CD4-positive, alpha-beta T cell (primary cell): ENCODE data around the gene SHTN1. TPM values are rescaled to one million over a fixed set of nuclear protein-coding genes. Genes with fewer than 3 reads are reported as not detected.

Experiments used
- ATAC-seq: fragments of 200-7000 bp; cut with Tn5 transposase; one replicate; pipeline ENCODE4 v1.10.0; 2022; ENCODE audit warnings: mild to moderate bottlenecking; ENCODE audit not compliant: poor library complexity
- CTCF ChIA-PET: fragments of 350-600 bp; sonication (Branson Sonifier 250); formaldehyde crosslinking; loops from one replicate; lab custom pipeline; 2021; ENCODE audit warnings: antibody characterized with exemption, inconsistent platforms; lab: Charles Lee
- POLR2A ChIA-PET: fragments of 350-600 bp; sonication (Branson Sonifier 250); formaldehyde crosslinking; loops from one replicate; lab custom pipeline; 2021; ENCODE audit warnings: antibody characterized with exemption, inconsistent platforms; lab: Charles Lee
- DNase-seq, 14 experiments: peaks; one replicate each; pipeline ENCODE4 v3.0.0-alpha.2; 2013 to 2020; ENCODE audit warnings: mixed read lengths in 2 of 14
- H3K27ac ChIP-seq, 2 donors: one replicate each; pipeline versions ENCODE4 v1.5.1 to v1.7.0; 2013; ENCODE audit warnings: low read length in 2 of 2, low read depth in 1 of 2, mild to moderate bottlenecking in 1 of 2
- H3K27me3 ChIP-seq, 2 experiments: 1 replicate in 1 of 2; 2 replicates in 1 of 2; pipeline versions ENCODE4 v1.6.1 to v1.7.0; 2013; ENCODE audit warnings: low read length in 2 of 2, control low read depth in 1 of 2, mild to moderate bottlenecking in 1 of 2, moderate library complexity in 1 of 2; ENCODE audit not compliant: insufficient read depth in 2 of 2, control insufficient read depth in 1 of 2
- H3K36me3 ChIP-seq: one replicate; pipeline ENCODE4 v1.6.1; 2013; ENCODE audit warnings: low read length, control low read depth; ENCODE audit not compliant: insufficient read depth
- H3K4me1 ChIP-seq: one replicate; pipeline ENCODE4 v1.6.1; 2013; ENCODE audit warnings: low read length, control low read depth; ENCODE audit not compliant: insufficient read depth
- H3K4me3 ChIP-seq: one replicate; pipeline ENCODE4 v1.5.1; 2013; ENCODE audit warnings: mild to moderate bottlenecking, low read length, moderate library complexity
- H3K9me3 ChIP-seq, 2 experiments: 1 replicate in 1 of 2; 2 replicates in 1 of 2; pipeline versions ENCODE4 v1.6.1 to v1.7.0; 2013; ENCODE audit warnings: low read length in 2 of 2, mild to moderate bottlenecking in 2 of 2, control low read depth in 1 of 2, moderate library complexity in 1 of 2; ENCODE audit not compliant: control insufficient read depth in 1 of 2, insufficient read depth in 1 of 2
- H3K27ac Mint-ChIP-seq: one replicate; pipeline ENCODE4 v1.8.0; 2020; ENCODE audit warnings: mixed read lengths
- H3K27me3 Mint-ChIP-seq: one replicate; pipeline ENCODE4 v1.8.0; 2021; ENCODE audit warnings: mixed read lengths
- H3K36me3 Mint-ChIP-seq: one replicate; pipeline ENCODE4 v1.8.0; 2021; ENCODE audit warnings: low read depth, mixed read lengths
- H3K4me1 Mint-ChIP-seq: one replicate; pipeline ENCODE4 v1.8.0; 2021; ENCODE audit warnings: low read depth, mixed read lengths
- H3K4me3 Mint-ChIP-seq: one replicate; pipeline ENCODE4 v1.8.0; 2020; ENCODE audit warnings: mild to moderate bottlenecking, mixed read lengths
- H3K9me3 Mint-ChIP-seq: one replicate; pipeline ENCODE4 v1.8.0; 2020; ENCODE audit warnings: mixed read lengths
- intact Hi-C, 2 experiments: fragments of 100-400 bp; cut with DNase I in 1 of 2; cut with micrococcal nuclease in 1 of 2; formaldehyde crosslinking; loops; one replicate each; pipeline versions ENCODE4 v1.15.1 to v1.9.0; 2023 to 2025; cut with DNase I, micrococcal nuclease
- total RNA-seq, 174 experiments: library from RNA in 2 of 174; stranded (reverse) in 2 of 174; gene quantifications; one replicate each; pipeline ENCODE4 v1.2.3 and lab custom pipeline; 2021 to 2026
- TF ChIP-seq, protein P1 (sequence below): fragments of 200-600 bp; IDR thresholded peaks from one replicate; pipeline ENCODE4 v1.8.0; 2022; ENCODE audit warnings: antibody characterized with exemption, mild to moderate bottlenecking

SHTN1 gene
- total RNA-seq, 2 experiments from 2014 or later = 0.75 to 0.85 TPM

DNA sequence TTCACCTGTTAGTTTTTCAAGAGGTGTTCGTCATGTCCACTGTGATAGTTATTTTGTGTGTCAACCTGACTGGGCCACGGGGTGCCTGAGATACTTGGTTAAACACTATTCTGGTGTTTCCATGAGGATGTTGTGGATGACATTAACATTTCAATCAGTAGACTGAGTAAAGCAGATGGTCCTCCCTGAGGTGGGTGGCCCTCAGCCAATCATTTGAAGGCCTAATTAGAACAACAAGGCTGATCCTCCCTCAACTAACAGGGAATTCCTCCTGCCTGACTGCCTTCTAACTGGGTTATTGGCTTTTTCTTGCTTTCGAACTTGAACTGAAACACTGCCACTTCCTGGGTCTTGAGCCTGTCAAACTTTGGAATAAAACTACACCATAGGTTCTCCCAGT is 79.9 kb downstream of the SHTN1 start:
- no peak for ATAC-seq
- no peak overlapping the region for H3K27ac Mint-ChIP-seq
- ChIA-PET POLR2A (no interaction called here), CTCF (no interaction called here)
- Histone ChIP-seq H3K4me3 (no peak overlapping the region), H3K36me3 (no peaks in the 10 kb centered on the region), H3K27me3 (no peaks in the 10 kb centered on the region), H3K27ac (no peak overlapping the region), H3K4me1 (no peaks in the 10 kb centered on the region), H3K9me3 (no peaks in the 10 kb centered on the region)
- no peak overlapping the region for H3K4me3 Mint-ChIP-seq
- TF ChIP-seq, protein P1, sequence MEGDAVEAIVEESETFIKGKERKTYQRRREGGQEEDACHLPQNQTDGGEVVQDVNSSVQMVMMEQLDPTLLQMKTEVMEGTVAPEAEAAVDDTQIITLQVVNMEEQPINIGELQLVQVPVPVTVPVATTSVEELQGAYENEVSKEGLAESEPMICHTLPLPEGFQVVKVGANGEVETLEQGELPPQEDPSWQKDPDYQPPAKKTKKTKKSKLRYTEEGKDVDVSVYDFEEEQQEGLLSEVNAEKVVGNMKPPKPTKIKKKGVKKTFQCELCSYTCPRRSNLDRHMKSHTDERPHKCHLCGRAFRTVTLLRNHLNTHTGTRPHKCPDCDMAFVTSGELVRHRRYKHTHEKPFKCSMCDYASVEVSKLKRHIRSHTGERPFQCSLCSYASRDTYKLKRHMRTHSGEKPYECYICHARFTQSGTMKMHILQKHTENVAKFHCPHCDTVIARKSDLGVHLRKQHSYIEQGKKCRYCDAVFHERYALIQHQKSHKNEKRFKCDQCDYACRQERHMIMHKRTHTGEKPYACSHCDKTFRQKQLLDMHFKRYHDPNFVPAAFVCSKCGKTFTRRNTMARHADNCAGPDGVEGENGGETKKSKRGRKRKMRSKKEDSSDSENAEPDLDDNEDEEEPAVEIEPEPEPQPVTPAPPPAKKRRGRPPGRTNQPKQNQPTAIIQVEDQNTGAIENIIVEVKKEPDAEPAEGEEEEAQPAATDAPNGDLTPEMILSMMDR = no peak
- intact Hi-C loops = no loop called here
- no peaks in the 10 kb centered on the region for H3K9me3 Mint-ChIP-seq
- DNase-seq = no peak
- no peaks in the 10 kb centered on the region for H3K36me3 Mint-ChIP-seq
- no peaks in the 10 kb centered on the region for H3K4me1 Mint-ChIP-seq
- H3K27me3 Mint-ChIP-seq = peaks cover 5% of the 10 kb centered on the region

DNA sequence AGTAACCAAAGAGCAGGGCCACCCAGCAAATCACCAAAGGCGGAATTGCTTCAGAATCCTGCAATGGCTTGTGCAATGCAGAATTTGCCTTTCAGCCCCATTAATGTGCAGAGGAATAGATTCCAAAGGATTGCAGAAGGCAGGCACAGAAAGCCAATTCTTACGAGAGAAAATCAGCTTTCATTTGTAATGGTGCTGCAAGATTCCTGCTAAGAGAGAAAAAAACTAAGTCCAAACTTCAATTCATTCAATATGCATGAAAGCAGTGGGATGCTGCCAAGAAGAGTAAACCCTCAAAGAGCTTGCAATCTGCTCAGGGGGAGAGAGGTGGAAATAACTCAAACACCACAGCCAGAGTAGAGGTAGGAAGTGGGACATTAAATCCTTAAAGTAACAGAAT is 85.3 kb downstream of the SHTN1 start:
- no peaks in the 10 kb centered on the region for H3K36me3 ChIP-seq
- H3K4me1 Mint-ChIP-seq = no peaks in the 10 kb centered on the region
- no peaks in the 10 kb centered on the region for H3K4me1 ChIP-seq
- no peak overlapping the region for H3K27ac Mint-ChIP-seq
- H3K27ac ChIP-seq = no peak overlapping the region
- intact Hi-C loops = no loop called here
- no peaks in the 10 kb centered on the region for H3K27me3 ChIP-seq
- no peak overlapping the region for H3K4me3 ChIP-seq
- CTCF ChIA-PET = no interaction called here
- H3K36me3 Mint-ChIP-seq = no peaks in the 10 kb centered on the region
- DNase-seq (no peak), ATAC-seq (no peak)
- H3K4me3 Mint-ChIP-seq = no peak overlapping the region
- H3K27me3 Mint-ChIP-seq = peaks cover 5% of the 10 kb centered on the region
- H3K9me3 Mint-ChIP-seq = no peaks in the 10 kb centered on the region
- TF ChIP-seq, protein P1 = no peak
- H3K9me3 ChIP-seq = no peaks in the 10 kb centered on the region
- POLR2A ChIA-PET = no interaction called here

DNA sequence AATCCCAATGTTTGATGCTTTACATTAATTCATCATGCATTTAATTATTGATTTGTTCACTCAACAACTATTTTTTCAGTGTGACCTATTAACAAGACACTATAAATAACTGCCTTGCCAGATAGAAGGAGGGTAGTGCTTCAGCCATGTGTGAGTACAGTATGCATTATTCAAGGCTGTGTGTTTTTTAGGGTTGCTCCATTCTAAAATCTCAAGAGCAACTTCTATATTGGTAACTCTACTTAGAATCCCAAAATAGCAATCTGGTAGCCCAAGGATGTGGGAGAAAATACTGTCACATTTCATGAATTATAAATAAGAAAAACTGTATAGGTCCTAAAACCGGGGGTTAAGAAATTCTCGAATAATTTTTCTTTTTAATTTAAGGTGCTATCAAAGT is 85.8 kb downstream of the SHTN1 start:
- DNase-seq (no peak), ATAC-seq (no peak)
- H3K9me3 ChIP-seq = no peaks in the 10 kb centered on the region
- no peaks in the 10 kb centered on the region for H3K4me1 ChIP-seq
- no peaks in the 10 kb centered on the region for H3K27me3 ChIP-seq
- H3K4me3 ChIP-seq = no peak overlapping the region
- H3K9me3 Mint-ChIP-seq = no peaks in the 10 kb centered on the region
- POLR2A ChIA-PET = no interaction called here
- TF ChIP-seq, protein P1 = no peak
- no peak overlapping the region for H3K4me3 Mint-ChIP-seq
- intact Hi-C loops = no loop called here
- H3K36me3 Mint-ChIP-seq = no peaks in the 10 kb centered on the region
- peaks cover 5% of the 10 kb centered on the region for H3K27me3 Mint-ChIP-seq
- no peak overlapping the region for H3K27ac ChIP-seq
- H3K36me3 ChIP-seq = no peaks in the 10 kb centered on the region
- H3K4me1 Mint-ChIP-seq = no peaks in the 10 kb centered on the region
- CTCF ChIA-PET = no interaction called here
- H3K27ac Mint-ChIP-seq = no peak overlapping the region
